HEK293T (cell line): Measurements from ENCODE around the gene GATAD2A.

Experiments
- ARNT ChIP-seq: fragments of 450-650 bp; IDR thresholded peaks from 2 replicates; pipeline ENCODE4 v1.6.1; 2017; ENCODE audit warnings: mild to moderate bottlenecking
- BHLHE40 ChIP-seq: fragments of 450-650 bp; IDR thresholded peaks from 2 replicates; pipeline ENCODE4 v1.6.1; 2016; ENCODE audit warnings: mild to moderate bottlenecking, moderate library complexity, borderline replicate concordance
- ELF4 ChIP-seq: fragments of 450-650 bp; IDR thresholded peaks from 2 replicates; pipeline ENCODE4 v1.6.1; 2017; ENCODE audit warnings: antibody characterized with exemption
- FOXK2 ChIP-seq: fragments of 450-650 bp; IDR thresholded peaks from 2 replicates; pipeline ENCODE4 v1.6.1; 2016; ENCODE audit warnings: mild to moderate bottlenecking
- FOXM1 ChIP-seq: fragments of 450-650 bp; IDR thresholded peaks from 2 replicates; pipeline ENCODE4 v1.6.1; 2017; ENCODE audit warnings: mild to moderate bottlenecking, borderline replicate concordance
- HDGF ChIP-seq: fragments of 450-650 bp; IDR thresholded peaks from 2 replicates; pipeline ENCODE4 v1.6.1; 2017; ENCODE audit warnings: antibody characterized with exemption, borderline replicate concordance
- LEF1 ChIP-seq: fragments of 450-650 bp; IDR thresholded peaks from 2 replicates; pipeline ENCODE4 v1.6.1; 2017; ENCODE audit warnings: mild to moderate bottlenecking, borderline replicate concordance
- SP1 ChIP-seq: fragments of 450-650 bp; IDR thresholded peaks from 2 replicates; pipeline ENCODE4 v1.6.1; 2017
- ZNF384 ChIP-seq: fragments of 450-650 bp; IDR thresholded peaks from 2 replicates; pipeline ENCODE4 v1.6.1; 2016

GRCh38 chr19:19513682-19514081, 108.2 kb downstream of the GATAD2A start:
- no peak for TF ChIP-seq FOXM1
- TF ChIP-seq ELF4: no peak
- TF ChIP-seq BHLHE40: no peak
- no peak for TF ChIP-seq FOXK2
- TF ChIP-seq LEF1: no peak
- TF ChIP-seq ZNF384: no peak
- no peak for TF ChIP-seq ARNT
- no peak for TF ChIP-seq HDGF
- no peak for TF ChIP-seq SP1
